HepG2 (cell line): ENCODE results near the gene S100A5. TPM values are rescaled to one million over a fixed set of nuclear protein-coding genes. Genes with fewer than 3 reads are reported as not detected.

ENCODE experiments used
- ASH2L ChIP-seq: fragments of 300-600, 200-600 bp; sonication (generic); IDR thresholded peaks from 2 replicates; pipeline ENCODE4 v1.7.0; 2017; ENCODE audit warnings: low read depth, mild to moderate bottlenecking, moderate library complexity, mixed read lengths, low read length; ENCODE audit not compliant: insufficient read length
- DNMT1 ChIP-seq: sonication (generic); formaldehyde crosslinking; IDR thresholded peaks from 2 replicates; pipeline ENCODE4 v1.5.1; 2020; ENCODE audit warnings: mild to moderate bottlenecking, missing genetic modification reagents
- FOSL1 ChIP-seq: sonication (generic); formaldehyde crosslinking; IDR thresholded peaks from 2 replicates; pipeline ENCODE4 v1.9.0; 2021; ENCODE audit warnings: missing genetic modification reagents, borderline replicate concordance
- FOXK1 ChIP-seq: sonication (generic); formaldehyde crosslinking; IDR thresholded peaks from 2 replicates; pipeline ENCODE4 v1.4.0; 2020; ENCODE audit warnings: low read depth, missing genetic modification reagents, borderline replicate concordance
- HNRNPL ChIP-seq: fragments of 200-400 bp; formaldehyde crosslinking; IDR thresholded peaks from 2 replicates; pipeline ENCODE4 v1.6.1; 2017; ENCODE audit warnings: mild to moderate bottlenecking, low read depth, low read length
- IRF9 ChIP-seq: sonication (generic); formaldehyde crosslinking; IDR thresholded peaks from 2 replicates; pipeline ENCODE4 v1.8.0; 2022; ENCODE audit warnings: missing genetic modification reagents, mild to moderate bottlenecking, borderline replicate concordance
- NKX3-1 ChIP-seq: sonication (generic); formaldehyde crosslinking; IDR thresholded peaks from 2 replicates; pipeline ENCODE4 v1.5.0; 2020; ENCODE audit warnings: missing genetic modification reagents
- PHF21A ChIP-seq: sonication (generic); formaldehyde crosslinking; IDR thresholded peaks from 2 replicates; pipeline ENCODE4 v1.5.0; 2020; ENCODE audit warnings: mild to moderate bottlenecking, missing genetic modification reagents
- POLR2AphosphoS5 ChIP-seq: IDR thresholded peaks from 2 replicates; pipeline ENCODE4 v1.6.1; 2012; ENCODE audit warnings: low read depth, low read length
- RBM39 ChIP-seq: fragments of 200-400 bp; formaldehyde crosslinking; IDR thresholded peaks from one replicate; pipeline ENCODE4 v1.6.1; 2018; ENCODE audit warnings: antibody characterized with exemption, mild to moderate bottlenecking, low read depth, low read length; ENCODE audit not compliant: poor library complexity, severe bottlenecking
- SALL1 ChIP-seq: sonication (generic); formaldehyde crosslinking; IDR thresholded peaks from 2 replicates; pipeline ENCODE4 v1.8.0; 2022; ENCODE audit warnings: mild to moderate bottlenecking, missing genetic modification reagents
- SOX5 ChIP-seq: IDR thresholded peaks from 2 replicates; pipeline ENCODE4 v1.6.1; 2016; ENCODE audit warnings: borderline replicate concordance
- SOX6 ChIP-seq, 2 experiments: fragments of 450-650 bp in 1 of 2; sonication (generic) in 1 of 2; formaldehyde crosslinking in 1 of 2; IDR thresholded peaks; 2 replicates each; pipeline versions ENCODE4 v1.4.0 to v1.6.1; 2017 to 2020; ENCODE audit warnings: antibody characterized with exemption in 1 of 2, mild to moderate bottlenecking in 1 of 2, missing genetic modification reagents in 1 of 2
- TMF1 ChIP-seq: sonication (generic); formaldehyde crosslinking; IDR thresholded peaks from 2 replicates; pipeline ENCODE4 v1.8.1; 2022; ENCODE audit warnings: low read depth, missing genetic modification reagents
- ZFP36L1 ChIP-seq: sonication (generic); formaldehyde crosslinking; IDR thresholded peaks from 2 replicates; pipeline ENCODE4 v1.8.0; 2022; ENCODE audit warnings: mild to moderate bottlenecking, missing genetic modification reagents, moderate library complexity
- ZMYM2 ChIP-seq: sonication (generic); formaldehyde crosslinking; IDR thresholded peaks from 2 replicates; pipeline ENCODE4 v1.8.0; 2022; ENCODE audit warnings: mild to moderate bottlenecking, missing genetic modification reagents
- ZNF564 ChIP-seq: sonication (generic); formaldehyde crosslinking; IDR thresholded peaks from 2 replicates; pipeline ENCODE4 v1.8.1; 2023; ENCODE audit warnings: mild to moderate bottlenecking, missing genetic modification reagents
- ZNF709 ChIP-seq: sonication (generic); formaldehyde crosslinking; IDR thresholded peaks from 2 replicates; pipeline ENCODE4 v1.5.0; 2020; ENCODE audit warnings: mild to moderate bottlenecking, missing genetic modification reagents
- polyA plus RNA-seq, 8 experiments: library from polyadenylated mRNA; depleted of rRNA in 3 of 8; stranded (reverse) in 7 of 8; unstranded in 1 of 8; fragments of >200 nt; fragmentation: Illumina TruSeq in 4 of 8; extraction: Trizol in 4 of 8; gene quantifications; 2 replicates each; pipeline versions ENCODE4 v1.2.1 to v1.2.3, GENCODE V29; 2011 to 2016; ENCODE audit warnings: low read depth in 4 of 8, missing spikeins in 1 of 8, mixed read lengths in 1 of 8; ENCODE audit not compliant: insufficient read depth in 1 of 8
- total RNA-seq, 5 experiments: library from RNA; depleted of rRNA; stranded (reverse); fragments of >200 nt; fragmentation: Illumina TruSeq; extraction: Trizol; gene quantifications; 2 replicates each; pipeline ENCODE4 v1.2.3, GENCODE V29; 2016; ENCODE audit warnings: low read depth in 1 of 5

S100A5 gene
- total and polyA plus RNA-seq, 2 of the 13 experiments (the other 11 are each of a cell fraction or from before 2014, with no cell fraction given) = not detected

DNA sequence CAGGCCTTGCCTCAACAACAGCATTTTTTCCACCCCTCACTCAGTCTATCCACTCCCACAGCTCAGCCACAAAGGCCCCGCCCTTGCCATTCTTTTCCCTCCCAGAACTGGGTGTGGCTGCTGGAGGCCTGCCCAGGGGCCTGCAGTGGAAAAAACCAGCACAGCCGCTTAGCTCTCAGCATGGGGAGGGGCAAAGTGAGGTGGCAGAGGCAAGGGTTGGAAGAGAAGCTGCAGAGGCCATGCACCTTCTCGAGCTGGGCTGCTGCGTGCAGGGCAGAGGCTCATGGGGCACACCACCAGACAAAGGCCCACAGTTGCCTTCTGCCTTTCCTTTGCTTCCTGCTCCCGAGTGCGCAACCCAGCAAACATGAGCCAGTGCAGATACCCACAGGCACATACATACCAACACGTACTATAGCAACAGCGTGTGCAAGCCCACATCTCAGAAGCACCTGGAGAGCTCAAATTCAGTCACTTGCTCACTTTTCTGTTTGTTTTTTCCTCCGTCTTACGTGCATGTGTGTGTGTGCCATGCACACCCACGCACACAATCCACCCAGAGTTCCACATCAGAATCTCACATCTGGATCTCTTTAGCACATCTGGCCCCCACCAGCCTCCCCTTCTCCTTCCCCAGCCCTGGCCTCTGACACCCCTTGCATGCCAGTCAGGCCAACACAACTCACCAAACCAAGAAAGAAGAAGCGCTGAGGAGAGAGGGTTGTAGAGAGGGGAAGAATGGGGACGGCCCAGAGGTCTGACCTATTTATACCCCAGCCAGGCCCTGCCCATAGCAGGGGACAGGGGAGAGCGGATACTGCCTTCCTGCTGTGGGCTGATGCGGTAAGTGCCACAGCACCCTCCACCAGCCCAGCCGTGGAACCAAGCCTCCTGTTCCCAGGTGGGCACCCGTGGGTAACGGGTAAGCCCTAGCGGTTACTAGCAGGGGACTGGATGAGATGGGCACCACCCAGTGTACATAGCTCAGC lies 4.6 kb upstream of the S100A5 start, which contains the start of gene S100A4 (continued):
- TF ChIP-seq DNMT1 (CRISPR knock-in tag) (no peak), ZFP36L1 (peak; percentile 43; the same call in 1 of the 2 replicates), SALL1 (CRISPR knock-in tag) (peak; percentile 59; the same call in 1 of the 2 replicates), ZNF564 (CRISPR knock-in tag) (peak; percentile 60; the same call in 1 of the 2 replicates), SOX5 (CRISPR knock-in tag) (peak; percentile 62; the same call in 1 of the 2 replicates), FOSL1 (CRISPR knock-in tag) (no peak), RBM39 (peak; percentile 29), IRF9 (CRISPR knock-in tag) (peak; percentile 36; the same call in 1 of the 2 replicates), SOX6 (IDR thresholded peaks at IDR 0.05) (no peak), SOX6 (CRISPR knock-in tag; IDR thresholded peaks at IDR 0.05) (peak; percentile 82), ASH2L (no peak), HNRNPL (peak; percentile 98), ZNF709 (0 out of 2 replicates have a peak, but pooled peaks have one; percentile 14), NKX3-1 (CRISPR knock-in tag) (0 out of 2 replicates have a peak, but pooled peaks have one; percentile 34), TMF1 (CRISPR knock-in tag) (0 out of 2 replicates have a peak, but pooled peaks have one; percentile 28), FOXK1 (CRISPR knock-in tag) (peak; percentile 10; the same call in 1 of the 2 replicates), ZMYM2 (CRISPR knock-in tag) (0 out of 2 replicates have a peak, but pooled peaks have one; percentile 22), PHF21A (CRISPR knock-in tag) (0 out of 2 replicates have a peak, but pooled peaks have one; percentile 19), POLR2AphosphoS5 (peak; percentile 72)
- TF ChIP-seq, all 625 proteins: peak for 118
